Measurements from ENCODE around the gene CPNE2.

GRCh38 chr16:57184113-57184512, 91.7 kb downstream of the CPNE2 start:
- TF ChIP-seq SUZ12 (IDR thresholded peaks at IDR 0.05; ENCODE audit: low read length): no peak
- TF ChIP-seq POLR2AphosphoS5 (IDR thresholded peaks at IDR 0.05; ENCODE audit: low read depth, low read length): no peak
- no peak for TF ChIP-seq SP2 (IDR thresholded peaks at IDR 0.05; ENCODE audit: low read length)
- TF ChIP-seq SIN3A (conservative IDR thresholded peaks at IDR 0.05 in 1 of 2, IDR thresholded peaks at IDR 0.05 in 1 of 2; ENCODE audit: low read depth in 1 of 2, low read length in 2 of 2): no peak
- TF ChIP-seq KDM5A (IDR thresholded peaks at IDR 0.05; ENCODE audit: low read length): no peak
- no peak for TF ChIP-seq EZH2 (IDR thresholded peaks at IDR 0.05; ENCODE audit: low read depth, low read length, severe bottlenecking)
